Activated T-cell treated with anti-CD3 and anti-CD28 coated beads, Interleukin-2, amount 50 U/mL, for 48 hours (primary cell): ENCODE results near the gene SHANK2.
"Not testable (repeated sequence)": the region's sequence is repeated elsewhere in the genome, so short reads cannot be mapped to it uniquely, and the experiment has no call there.

ENCODE experiments used
- DNase-seq, 2 experiments: peaks; one replicate each; pipeline ENCODE4 v3.0.0-alpha.2; 2020

SHANK2 gene

DNA sequence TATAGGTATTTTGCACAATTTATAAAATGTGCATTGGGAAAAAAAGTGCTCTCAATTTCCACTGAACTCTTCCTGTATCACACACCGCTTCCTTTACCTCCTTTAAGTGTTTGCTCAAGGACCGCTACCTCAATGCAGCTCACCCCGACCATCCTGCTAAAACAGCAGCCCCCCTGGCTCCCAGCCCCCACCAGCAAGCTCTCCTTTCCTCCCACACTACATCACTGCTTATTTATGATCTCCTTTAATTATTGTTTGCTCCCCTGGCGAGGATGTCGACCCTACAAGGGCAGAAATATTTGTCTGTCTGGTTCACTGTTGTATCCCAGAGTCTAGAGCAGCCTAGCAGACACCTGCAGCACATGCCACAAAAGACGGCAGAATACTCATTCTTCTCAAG, 10.0 kb downstream of the SHANK2 start:
- no peak for DNase-seq

DNA sequence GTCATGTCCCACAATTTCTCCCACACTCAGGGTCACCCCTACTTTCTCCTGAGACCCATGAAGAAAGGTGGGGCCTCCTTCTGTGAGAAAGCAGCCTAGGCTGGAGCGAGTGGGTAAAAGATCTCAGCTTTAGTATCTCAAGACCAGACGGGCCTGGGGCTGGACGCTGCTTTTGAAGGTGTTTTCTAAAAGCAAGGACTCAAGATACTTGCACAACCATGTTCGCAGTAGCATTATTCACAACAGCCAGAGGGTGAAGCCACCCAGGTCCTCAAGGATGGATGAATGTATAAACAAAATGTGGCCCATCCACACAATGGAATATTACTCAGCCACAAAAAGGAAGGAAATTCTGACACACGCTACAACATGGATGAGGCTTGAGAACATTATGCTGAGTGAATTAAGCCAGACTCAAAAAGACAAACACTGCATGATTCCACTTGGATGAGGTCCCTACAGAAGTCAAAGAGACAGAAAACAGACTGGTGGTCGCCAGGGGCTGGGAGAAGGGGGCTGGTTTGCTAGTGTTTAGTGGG, 10.6 kb downstream of the SHANK2 start:
- no peak for DNase-seq

DNA sequence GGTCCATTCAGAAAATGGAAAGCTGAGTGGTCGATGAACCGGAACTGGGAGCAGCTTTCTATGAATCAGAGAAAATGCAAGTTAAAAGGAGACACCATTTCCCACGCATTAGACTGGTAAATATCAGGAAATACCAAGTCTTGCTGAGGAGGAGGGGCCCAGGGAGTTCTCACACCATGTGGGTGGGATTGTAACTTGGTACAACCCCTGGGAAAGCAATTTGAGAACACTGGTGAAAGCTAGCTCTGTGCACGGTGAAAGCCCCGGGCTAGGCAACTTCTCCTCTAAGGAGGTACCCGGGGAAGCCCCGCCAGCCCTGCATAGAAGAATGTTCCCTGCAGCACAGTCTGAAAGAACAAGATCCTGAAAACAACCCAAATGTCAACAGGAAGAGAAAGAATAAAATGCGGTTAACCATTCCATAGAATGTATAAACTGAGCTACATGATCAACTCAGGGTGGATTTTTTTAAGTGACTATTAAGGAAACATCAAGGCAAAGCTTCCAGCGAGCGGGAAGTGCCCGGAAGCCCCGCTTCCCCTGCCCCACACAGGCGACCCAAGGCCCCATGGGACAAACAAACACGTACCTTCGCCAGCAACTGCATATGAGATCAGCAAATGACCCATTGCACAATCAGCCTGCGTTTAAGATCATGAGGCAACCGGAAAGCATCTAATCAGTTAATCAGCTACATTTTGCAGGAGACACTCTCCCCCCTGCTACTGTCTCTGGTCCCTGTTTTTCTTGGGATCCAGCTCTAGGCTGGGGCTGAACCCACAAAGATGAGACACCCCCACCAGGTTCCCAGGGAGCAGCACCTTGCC, 11.3 kb downstream of the SHANK2 start:
- no peak for DNase-seq

GRCh38 chr11:71240061-71240690, 12.2 kb downstream of the SHANK2 start:
- DNase-seq, result no peak

- DNase-seq, result no peak
These were observed 12.8 kb downstream of the SHANK2 start for GRCh38 chr11:71239581-71239980.

DNA sequence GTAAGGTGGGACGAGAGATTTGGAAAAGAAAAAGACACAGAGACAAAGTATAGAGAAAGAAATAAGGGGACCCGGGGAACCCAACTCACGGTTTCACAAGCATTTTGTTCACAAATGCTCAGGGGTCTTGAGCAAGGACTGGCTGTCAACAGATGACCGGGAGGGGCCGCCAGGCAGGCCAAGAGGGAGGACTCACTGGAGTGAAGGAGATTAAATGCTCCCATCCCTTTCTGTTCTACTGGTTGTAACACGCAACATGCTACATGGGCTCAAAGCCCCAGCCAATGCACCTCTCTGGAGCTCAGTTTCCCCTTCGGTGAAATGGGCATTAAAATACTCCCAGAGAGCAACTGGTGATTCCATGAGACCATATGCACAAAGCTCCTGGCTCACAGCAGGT, 13.4 kb downstream of the SHANK2 start:
- no peak for DNase-seq

DNA sequence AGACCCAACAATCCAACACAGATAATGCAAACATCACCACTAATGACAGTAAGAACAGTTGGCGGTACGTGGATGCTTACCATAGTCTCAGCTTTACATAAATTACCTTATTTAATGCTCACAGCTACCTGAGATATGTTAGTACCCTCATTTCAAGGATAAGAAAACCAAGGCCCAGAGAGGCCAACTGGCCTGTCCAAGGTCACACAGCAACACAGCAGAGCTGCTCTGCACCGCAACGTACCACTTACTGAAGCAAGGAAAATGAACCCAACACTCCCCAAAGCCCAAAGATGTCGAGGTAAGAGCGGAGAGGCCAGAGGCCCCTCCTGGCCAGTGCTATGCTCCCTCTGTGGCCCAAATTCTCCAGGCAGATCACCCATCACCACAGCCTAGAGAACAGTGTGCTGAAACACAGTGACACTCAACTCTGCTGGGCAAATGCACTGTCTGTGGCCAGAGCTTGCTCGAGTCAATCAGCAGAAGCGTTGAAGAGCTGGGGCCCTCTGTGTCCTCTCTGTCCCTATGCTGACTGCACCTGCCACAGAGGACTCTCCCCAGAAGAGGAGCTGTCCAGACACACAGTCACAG, 14.0 kb downstream of the SHANK2 start:
- no peak for DNase-seq

- DNase-seq, result no peak
These were observed 14.5 kb downstream of the SHANK2 start for GRCh38 chr11:71237853-71238252.

DNA sequence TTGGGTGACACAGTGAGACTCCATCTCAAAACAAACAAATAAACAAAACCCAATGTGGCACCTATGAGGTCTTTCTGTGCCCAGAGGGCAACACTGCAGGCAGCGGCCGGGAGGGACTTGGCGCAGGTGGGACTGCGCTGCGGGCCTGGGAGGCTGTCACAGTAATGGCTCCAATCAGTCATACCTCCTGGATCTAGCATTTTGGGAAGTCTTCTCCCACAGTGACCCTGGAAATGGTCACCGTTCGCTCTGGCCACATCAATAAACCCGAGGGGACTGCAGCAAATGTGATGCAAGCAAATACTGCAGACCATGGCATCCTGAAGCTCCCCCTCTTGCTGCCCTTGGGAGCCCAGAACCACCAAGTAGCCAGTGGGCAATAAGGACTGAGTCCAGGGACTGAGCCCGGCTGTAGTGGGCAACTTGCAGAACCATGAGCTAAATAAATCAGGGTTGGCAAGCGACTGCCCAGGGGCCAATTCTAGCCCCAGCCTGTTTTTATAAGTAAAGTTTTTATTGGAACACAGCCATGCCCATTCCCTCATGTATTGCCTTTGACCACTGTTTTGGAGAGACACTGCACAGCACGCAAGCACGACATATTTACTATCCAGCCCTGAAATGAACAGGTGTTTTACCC, 15.4 kb downstream of the SHANK2 start:
- no peak for DNase-seq

- DNase-seq, result no peak
These were observed 16.7 kb downstream of the SHANK2 start for GRCh38 chr11:71235719-71236118.

- not testable (repeated sequence) for DNase-seq
These were observed 18.2 kb downstream of the SHANK2 start for GRCh38 chr11:71233896-71234852.

DNA sequence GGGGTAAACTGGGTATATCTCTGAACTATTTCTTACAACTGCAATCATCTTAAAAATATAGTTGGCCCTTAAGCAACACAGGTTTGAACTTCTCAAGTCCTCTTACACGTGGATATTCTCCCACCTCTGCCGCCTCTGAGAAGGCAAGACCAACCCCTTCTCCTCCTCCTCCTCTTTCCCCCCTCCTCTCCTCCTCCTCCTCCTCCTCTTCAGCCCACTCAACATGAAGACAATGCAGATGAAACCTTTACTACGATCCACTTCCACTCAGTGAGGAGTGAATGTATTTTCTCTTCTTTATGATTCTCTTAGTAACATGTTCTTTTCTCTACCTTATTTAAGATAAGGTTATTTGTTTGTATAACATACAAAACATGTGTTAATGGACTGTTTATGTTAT, 20.0 kb downstream of the SHANK2 start:
- no peak for DNase-seq

- no peak for DNase-seq
These were observed 23.4 kb downstream of the SHANK2 start for GRCh38 chr11:71228961-71229360.

DNA sequence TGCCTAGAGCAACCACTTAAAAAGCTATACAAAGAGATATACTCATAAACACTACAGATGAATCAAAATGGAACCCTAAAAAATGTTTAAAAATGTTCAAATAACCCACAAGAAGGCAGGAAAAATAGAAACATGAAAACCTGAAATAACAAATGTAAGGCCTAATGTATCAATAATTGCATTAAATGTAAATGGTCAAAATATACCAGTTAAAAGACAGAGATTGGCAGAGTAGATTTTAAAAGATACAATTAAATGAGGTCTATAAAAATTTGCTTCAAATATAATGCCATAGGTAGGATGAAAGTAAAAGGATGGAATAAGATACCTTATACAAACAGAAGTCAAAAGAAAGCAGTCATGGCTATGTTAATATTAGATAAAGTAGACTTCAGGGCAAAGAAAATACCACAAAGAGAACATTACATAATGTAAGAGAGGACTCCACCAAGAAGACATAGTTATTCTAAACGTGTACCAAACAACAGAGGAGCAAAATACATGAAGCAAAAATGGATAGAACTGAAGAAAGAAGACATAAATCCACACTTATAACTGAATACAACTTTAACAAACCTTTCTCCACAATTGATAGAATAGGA, 25.2 kb downstream of the SHANK2 start:
- DNase-seq, result no peak

DNA sequence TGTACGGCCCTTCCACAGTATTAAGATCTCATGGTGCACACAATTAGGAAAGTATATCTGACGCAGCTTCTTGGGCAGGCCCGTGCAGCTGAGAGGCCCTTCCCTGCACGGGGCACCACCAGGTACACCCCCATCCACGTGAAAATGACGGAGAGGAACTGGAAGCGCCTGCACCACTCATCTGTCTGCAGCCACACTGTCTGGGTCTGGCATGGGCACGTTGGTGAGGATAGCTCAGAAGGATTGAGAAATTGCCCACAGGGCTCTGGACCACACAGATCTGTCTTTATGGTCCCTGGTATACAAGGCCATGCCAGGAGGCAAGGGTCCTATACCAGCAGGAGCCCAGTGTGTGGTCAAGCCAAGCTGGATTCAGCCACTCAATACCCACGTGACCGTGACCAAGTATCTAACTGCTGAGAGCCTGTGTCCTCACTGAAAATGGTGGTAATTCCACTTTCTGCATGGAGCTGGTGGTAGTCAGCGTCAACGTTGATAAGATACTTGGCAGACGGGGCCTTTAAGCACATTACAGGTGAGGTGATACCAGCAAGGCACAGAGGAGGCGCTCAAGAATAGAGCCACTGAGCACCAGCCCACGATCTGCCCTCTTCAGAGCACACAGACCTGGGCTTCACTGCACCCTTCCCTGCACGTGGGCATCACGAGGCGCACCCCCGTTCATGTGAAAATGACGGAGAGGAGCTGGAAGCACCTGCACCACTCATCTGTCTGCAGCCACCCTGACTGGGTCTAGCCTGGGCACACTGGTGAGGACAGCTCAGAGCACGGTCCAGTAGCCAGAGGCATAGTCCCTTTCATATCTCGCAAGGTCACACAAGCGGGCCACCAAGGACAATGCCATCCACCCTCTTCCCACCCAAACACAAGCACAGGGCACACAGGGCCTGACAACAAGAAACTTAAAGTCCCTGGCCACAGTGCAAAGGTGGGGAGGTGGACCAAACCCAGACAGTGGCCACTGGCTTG, 28.4 kb downstream of the SHANK2 start:
- no peak for DNase-seq

- no peak for DNase-seq
These were observed 29.3 kb downstream of the SHANK2 start for GRCh38 chr11:71223081-71223405.

- DNase-seq, result no peak
These were observed 29.9 kb downstream of the SHANK2 start for GRCh38 chr11:71222318-71223080.

- no peak for DNase-seq
These were observed 30.6 kb downstream of the SHANK2 start for GRCh38 chr11:71221821-71222220.

GRCh38 chr11:71221201-71221600, 31.2 kb downstream of the SHANK2 start:
- no peak for DNase-seq
